ENCODE data around the gene RANGAP1.

DNA sequence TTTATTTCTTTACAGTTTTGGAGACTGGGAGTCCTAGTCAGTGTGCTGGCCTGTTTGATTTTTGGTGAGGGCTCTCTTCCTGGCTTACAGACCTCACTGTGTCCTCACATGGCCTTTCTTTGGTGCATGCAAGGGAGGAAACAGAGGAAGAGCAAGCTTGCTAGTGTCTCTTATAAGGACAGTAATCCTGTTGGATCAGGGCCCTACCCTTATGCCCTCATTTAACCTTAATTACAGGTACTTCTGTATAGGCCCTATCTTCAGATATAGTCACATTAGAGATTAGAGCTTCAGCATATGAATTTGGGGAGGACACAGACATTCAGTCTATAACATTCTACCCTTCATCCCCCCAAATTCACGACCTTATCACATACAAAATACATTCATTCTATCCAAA is 29.6 kb upstream of the RANGAP1 start:
- no peak for TF ChIP-seq EZH2 (IDR thresholded peaks at IDR 0.05; ENCODE audit: borderline replicate concordance, low read depth, low read length, poor library complexity, severe bottlenecking)
- TF ChIP-seq, protein P1, sequence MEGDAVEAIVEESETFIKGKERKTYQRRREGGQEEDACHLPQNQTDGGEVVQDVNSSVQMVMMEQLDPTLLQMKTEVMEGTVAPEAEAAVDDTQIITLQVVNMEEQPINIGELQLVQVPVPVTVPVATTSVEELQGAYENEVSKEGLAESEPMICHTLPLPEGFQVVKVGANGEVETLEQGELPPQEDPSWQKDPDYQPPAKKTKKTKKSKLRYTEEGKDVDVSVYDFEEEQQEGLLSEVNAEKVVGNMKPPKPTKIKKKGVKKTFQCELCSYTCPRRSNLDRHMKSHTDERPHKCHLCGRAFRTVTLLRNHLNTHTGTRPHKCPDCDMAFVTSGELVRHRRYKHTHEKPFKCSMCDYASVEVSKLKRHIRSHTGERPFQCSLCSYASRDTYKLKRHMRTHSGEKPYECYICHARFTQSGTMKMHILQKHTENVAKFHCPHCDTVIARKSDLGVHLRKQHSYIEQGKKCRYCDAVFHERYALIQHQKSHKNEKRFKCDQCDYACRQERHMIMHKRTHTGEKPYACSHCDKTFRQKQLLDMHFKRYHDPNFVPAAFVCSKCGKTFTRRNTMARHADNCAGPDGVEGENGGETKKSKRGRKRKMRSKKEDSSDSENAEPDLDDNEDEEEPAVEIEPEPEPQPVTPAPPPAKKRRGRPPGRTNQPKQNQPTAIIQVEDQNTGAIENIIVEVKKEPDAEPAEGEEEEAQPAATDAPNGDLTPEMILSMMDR (conservative IDR thresholded peaks at IDR 0.05; ENCODE audit: low read depth, low read length): no peak
